NT2/D1 (cell line): Measurements from ENCODE around the gene DHPS.

Experiments
- SUZ12 ChIP-seq: IDR thresholded peaks from 2 replicates; pipeline ENCODE4 v1.6.1; 2011; ENCODE audit not compliant: insufficient read length, insufficient read depth; ENCODE audit errors: extremely low read depth
- ZNF274 ChIP-seq: IDR thresholded peaks from 2 replicates; pipeline ENCODE4 v1.6.1; 2011; ENCODE audit warnings: mild to moderate bottlenecking, low read depth, low read length

- TF ChIP-seq SUZ12 (no peak), ZNF274 (no peak)
Measured at GRCh38 chr19:12675399-12675798, 6.3 kb downstream of the DHPS start.
